ENCODE measurements around the gene MIOS.

DNA sequence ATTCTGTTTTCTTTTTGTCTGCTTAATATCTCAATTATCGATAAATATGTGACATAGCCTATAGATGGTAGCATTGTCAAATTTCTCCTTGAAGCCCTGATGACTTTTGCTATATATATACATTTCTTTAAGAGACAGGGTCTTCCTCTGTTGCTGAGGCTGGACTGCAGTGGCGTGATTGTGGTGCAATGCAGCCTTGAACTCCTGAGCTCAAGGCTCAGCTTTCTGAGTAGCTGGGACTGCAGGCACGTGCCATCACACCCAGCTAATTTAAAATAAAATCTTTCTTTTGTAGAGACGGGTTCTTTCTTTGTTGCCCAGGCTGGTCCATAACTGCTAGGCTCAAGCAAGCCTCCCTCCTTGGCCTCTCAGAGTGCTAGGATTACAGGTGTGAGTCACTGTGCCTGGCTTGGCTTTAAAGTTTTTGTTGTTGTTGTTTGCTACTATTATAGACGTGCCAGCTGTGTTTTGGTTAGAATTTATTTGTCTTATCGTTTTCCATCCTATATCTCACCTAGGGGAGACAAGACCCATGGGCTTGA is 80.9 kb downstream of the MIOS start:
- TF ChIP-seq FOXJ3 (CRISPR knock-in tag; IDR thresholded peaks at IDR 0.05; ENCODE audit: borderline replicate concordance) (no peak), CTCF (IDR thresholded peaks at IDR 0.05) (no peak), TCF7 (CRISPR knock-in tag; IDR thresholded peaks at IDR 0.05; ENCODE audit: low read depth) (no peak), ETV6 (CRISPR knock-in tag; IDR thresholded peaks at IDR 0.05) (no peak), ZSCAN18 (CRISPR knock-in tag; IDR thresholded peaks at IDR 0.05) (no peak), IRF2 (CRISPR knock-in tag; IDR thresholded peaks at IDR 0.05; ENCODE audit: borderline replicate concordance, low read depth) (no peak), ATF3 (CRISPR knock-in tag; conservative IDR thresholded peaks at IDR 0.05) (no peak)
- TF ChIP-seq, protein P1, sequence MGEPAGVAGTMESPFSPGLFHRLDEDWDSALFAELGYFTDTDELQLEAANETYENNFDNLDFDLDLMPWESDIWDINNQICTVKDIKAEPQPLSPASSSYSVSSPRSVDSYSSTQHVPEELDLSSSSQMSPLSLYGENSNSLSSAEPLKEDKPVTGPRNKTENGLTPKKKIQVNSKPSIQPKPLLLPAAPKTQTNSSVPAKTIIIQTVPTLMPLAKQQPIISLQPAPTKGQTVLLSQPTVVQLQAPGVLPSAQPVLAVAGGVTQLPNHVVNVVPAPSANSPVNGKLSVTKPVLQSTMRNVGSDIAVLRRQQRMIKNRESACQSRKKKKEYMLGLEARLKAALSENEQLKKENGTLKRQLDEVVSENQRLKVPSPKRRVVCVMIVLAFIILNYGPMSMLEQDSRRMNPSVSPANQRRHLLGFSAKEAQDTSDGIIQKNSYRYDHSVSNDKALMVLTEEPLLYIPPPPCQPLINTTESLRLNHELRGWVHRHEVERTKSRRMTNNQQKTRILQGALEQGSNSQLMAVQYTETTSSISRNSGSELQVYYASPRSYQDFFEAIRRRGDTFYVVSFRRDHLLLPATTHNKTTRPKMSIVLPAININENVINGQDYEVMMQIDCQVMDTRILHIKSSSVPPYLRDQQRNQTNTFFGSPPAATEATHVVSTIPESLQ (CRISPR knock-in tag; IDR thresholded peaks at IDR 0.05), result no peak
- TF ChIP-seq, protein P2, sequence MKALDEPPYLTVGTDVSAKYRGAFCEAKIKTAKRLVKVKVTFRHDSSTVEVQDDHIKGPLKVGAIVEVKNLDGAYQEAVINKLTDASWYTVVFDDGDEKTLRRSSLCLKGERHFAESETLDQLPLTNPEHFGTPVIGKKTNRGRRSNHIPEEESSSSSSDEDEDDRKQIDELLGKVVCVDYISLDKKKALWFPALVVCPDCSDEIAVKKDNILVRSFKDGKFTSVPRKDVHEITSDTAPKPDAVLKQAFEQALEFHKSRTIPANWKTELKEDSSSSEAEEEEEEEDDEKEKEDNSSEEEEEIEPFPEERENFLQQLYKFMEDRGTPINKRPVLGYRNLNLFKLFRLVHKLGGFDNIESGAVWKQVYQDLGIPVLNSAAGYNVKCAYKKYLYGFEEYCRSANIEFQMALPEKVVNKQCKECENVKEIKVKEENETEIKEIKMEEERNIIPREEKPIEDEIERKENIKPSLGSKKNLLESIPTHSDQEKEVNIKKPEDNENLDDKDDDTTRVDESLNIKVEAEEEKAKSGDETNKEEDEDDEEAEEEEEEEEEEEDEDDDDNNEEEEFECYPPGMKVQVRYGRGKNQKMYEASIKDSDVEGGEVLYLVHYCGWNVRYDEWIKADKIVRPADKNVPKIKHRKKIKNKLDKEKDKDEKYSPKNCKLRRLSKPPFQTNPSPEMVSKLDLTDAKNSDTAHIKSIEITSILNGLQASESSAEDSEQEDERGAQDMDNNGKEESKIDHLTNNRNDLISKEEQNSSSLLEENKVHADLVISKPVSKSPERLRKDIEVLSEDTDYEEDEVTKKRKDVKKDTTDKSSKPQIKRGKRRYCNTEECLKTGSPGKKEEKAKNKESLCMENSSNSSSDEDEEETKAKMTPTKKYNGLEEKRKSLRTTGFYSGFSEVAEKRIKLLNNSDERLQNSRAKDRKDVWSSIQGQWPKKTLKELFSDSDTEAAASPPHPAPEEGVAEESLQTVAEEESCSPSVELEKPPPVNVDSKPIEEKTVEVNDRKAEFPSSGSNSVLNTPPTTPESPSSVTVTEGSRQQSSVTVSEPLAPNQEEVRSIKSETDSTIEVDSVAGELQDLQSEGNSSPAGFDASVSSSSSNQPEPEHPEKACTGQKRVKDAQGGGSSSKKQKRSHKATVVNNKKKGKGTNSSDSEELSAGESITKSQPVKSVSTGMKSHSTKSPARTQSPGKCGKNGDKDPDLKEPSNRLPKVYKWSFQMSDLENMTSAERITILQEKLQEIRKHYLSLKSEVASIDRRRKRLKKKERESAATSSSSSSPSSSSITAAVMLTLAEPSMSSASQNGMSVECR (CRISPR knock-in tag; IDR thresholded peaks at IDR 0.05; ENCODE audit: borderline replicate concordance), result no peak
- TF ChIP-seq, protein P3, sequence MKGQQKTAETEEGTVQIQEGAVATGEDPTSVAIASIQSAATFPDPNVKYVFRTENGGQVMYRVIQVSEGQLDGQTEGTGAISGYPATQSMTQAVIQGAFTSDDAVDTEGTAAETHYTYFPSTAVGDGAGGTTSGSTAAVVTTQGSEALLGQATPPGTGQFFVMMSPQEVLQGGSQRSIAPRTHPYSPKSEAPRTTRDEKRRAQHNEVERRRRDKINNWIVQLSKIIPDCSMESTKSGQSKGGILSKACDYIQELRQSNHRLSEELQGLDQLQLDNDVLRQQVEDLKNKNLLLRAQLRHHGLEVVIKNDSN (CRISPR knock-in tag; IDR thresholded peaks at IDR 0.05), result no peak
- TF ChIP-seq, protein P4, sequence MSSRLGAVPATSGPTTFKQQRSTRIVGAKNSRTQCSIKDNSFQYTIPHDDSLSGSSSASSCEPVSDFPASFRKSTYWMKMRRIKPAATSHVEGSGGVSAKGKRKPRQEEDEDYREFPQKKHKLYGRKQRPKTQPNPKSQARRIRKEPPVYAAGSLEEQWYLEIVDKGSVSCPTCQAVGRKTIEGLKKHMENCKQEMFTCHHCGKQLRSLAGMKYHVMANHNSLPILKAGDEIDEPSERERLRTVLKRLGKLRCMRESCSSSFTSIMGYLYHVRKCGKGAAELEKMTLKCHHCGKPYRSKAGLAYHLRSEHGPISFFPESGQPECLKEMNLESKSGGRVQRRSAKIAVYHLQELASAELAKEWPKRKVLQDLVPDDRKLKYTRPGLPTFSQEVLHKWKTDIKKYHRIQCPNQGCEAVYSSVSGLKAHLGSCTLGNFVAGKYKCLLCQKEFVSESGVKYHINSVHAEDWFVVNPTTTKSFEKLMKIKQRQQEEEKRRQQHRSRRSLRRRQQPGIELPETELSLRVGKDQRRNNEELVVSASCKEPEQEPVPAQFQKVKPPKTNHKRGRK (CRISPR knock-in tag; IDR thresholded peaks at IDR 0.05; ENCODE audit: borderline replicate concordance), result no peak

Data from WTC11 (cell line).